HG03135 (cell line): Measurements from ENCODE around the gene ARHGEF17.
"Not testable (repeated sequence)": the region's sequence is repeated elsewhere in the genome, so short reads cannot be mapped to it uniquely, and the experiment has no call there.

Experiments used
- ATAC-seq: cut with Tn5 transposase; IDR thresholded peaks from one replicate; pipeline ENCODE4 v1.9.1; 2021; ENCODE audit warnings: mild to moderate bottlenecking, moderate library complexity; ENCODE audit not compliant: unreplicated experiment

The ARHGEF17 gene, protein sequence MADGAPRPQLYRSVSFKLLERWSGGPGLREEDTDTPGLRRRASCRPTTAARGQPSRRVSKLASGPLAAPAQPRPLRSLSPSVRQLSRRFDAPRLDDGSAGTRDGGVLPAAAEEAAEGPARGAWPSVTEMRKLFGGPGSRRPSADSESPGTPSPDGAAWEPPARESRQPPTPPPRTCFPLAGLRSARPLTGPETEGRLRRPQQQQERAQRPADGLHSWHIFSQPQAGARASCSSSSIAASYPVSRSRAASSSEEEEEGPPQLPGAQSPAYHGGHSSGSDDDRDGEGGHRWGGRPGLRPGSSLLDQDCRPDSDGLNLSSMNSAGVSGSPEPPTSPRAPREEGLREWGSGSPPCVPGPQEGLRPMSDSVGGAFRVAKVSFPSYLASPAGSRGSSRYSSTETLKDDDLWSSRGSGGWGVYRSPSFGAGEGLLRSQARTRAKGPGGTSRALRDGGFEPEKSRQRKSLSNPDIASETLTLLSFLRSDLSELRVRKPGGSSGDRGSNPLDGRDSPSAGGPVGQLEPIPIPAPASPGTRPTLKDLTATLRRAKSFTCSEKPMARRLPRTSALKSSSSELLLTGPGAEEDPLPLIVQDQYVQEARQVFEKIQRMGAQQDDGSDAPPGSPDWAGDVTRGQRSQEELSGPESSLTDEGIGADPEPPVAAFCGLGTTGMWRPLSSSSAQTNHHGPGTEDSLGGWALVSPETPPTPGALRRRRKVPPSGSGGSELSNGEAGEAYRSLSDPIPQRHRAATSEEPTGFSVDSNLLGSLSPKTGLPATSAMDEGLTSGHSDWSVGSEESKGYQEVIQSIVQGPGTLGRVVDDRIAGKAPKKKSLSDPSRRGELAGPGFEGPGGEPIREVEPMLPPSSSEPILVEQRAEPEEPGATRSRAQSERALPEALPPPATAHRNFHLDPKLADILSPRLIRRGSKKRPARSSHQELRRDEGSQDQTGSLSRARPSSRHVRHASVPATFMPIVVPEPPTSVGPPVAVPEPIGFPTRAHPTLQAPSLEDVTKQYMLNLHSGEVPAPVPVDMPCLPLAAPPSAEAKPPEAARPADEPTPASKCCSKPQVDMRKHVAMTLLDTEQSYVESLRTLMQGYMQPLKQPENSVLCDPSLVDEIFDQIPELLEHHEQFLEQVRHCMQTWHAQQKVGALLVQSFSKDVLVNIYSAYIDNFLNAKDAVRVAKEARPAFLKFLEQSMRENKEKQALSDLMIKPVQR (N-terminal part only)

DNA sequence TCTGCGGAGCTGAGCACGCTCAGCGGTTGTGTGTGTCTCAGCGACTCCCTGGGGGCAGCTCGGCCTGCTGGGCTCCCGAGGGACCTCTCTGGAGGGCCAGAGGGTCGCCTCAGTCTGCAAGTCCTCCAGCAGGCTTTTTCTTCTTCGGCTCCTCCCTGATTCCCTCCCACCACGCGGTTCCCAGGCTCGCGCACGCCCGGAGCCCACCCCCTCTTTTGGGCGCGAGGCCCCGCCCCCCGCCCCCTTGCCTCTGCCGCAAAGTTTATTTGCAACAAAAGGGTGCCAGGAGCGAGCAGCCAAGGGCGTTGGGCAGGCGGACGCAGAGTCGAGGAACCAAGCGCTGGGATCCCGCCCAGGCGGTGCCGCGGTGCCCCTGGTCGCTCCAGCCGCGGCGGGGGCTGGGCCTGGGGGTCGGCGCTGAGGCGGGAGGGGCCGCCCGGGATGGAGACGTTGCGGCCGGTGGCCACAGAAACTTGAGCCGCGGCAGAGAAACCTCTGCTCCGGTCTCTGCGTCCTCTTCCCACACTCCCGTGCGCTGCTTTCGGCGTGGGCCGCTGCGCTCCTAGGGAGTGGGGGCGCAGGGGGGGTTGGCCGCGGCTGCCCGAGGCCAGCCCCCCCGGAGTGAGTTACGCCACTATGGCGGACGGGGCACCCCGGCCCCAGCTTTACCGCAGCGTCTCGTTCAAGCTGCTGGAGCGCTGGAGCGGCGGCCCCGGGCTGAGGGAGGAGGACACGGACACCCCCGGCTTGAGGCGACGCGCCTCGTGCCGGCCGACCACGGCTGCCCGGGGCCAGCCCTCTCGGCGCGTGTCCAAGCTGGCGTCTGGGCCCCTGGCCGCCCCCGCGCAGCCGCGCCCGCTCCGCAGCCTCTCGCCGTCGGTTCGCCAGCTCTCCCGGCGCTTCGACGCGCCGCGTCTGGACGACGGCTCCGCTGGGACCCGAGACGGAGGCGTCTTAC lies at the start of gene ARHGEF17:
Gene ARHGEF17, plus strand, starts transcription at position 274 of the 958 bp plus-strand sequence. Its CDS starts 363 bp downstream, at position 637.
- peak; percentile 21 for ATAC-seq

DNA sequence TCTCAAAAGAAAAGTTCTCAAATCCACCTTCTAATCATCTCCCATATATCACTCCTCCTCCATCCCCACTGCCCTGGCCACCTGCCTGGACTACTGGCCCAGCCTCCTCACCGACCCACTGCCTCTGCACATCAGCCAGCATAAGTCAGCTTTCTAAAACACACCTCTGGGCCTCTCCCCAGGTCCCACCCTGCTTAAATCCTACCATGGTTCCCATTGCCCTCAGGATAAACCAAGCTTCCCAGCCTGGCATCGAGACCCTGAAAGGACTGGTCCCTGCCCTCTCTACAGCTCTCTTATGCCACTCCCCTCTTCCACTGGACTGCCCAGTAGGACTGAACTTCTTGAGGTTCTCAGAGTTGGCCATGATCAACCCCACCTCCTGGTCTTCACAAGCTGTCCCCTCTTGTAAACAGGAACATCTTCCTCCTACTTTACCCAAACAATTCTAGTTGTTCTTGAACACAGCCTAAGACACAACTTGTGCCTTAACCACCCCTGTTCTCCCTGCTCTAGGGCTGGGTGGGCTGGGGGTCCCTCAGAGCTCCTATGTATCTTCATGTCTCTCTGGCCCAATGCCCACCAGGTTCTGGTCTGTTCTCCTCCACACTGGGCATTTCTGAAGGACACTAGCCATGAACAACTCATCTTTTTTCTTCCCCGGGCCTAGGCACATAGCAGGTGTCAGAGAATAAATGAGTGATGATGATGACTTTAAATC lies 48.5 kb upstream of the ARHGEF17 start:
- no peak for ATAC-seq

DNA sequence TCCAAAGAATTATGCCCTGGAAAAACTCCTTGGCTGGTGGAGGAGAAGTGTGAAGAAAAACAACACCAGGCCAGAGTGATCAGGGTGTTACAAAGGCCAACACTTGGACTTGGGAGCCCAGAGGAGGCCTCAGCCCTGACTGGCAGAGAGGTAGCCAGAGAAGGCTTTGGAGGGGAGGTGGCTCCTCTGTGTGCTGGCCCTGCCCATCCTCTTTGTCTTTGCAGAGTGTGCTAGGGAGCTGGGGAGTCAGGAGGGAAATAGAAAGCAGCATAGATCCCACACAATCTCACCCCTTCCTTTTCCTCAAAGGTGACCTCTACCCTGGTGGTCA lies 48.0 kb upstream of the ARHGEF17 start:
- no peak for ATAC-seq

- ATAC-seq = no peak
These were observed 45.1 kb upstream of the ARHGEF17 start for GRCh38 chr11:73262851-73263495.

GRCh38 chr11:73263640-73264039 lies 44.4 kb upstream of the ARHGEF17 start:
- no peak for ATAC-seq

GRCh38 chr11:73265278-73265810 lies 42.7 kb upstream of the ARHGEF17 start:
- ATAC-seq = no peak

DNA sequence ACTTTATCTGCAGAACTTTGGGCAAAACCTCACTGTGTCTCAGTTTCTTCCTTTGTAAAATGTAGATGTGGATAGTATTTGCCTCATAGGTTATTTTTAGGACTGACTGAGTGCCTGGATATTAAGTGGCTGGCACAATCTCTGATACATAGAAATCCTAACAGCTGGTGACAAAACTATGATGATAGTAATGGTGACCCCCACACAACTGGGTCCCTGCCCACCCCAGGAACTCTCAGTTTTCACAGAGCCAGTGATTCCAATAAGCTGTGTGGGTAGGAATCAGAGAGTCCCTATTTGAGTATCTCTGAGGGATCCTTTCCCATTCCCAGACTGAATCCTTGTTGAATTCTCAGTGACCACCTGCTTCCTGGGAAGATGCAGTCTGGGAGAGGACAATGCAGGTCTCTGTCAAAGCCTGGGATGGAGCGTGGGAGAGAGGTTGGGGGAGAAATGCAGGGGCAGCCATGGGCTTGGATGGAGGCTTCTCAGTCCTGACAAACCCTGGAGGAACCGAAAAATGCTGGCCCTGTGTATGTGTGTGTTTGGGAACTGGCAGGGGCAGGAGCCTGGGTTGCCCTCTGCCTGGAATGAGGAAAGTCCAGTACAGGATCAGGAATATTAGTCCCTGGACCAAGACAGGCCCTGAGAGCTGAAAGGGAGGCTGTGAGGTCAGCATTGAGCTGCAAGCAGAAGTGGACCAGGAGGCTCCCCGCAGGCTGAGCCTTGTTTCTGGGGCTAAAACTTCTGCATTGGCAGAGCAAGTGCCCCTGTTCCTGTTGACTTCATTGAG lies 42.0 kb upstream of the ARHGEF17 start:
- ATAC-seq = no peak

GRCh38 chr11:73266646-73267020 lies 41.4 kb upstream of the ARHGEF17 start:
- ATAC-seq = no peak

DNA sequence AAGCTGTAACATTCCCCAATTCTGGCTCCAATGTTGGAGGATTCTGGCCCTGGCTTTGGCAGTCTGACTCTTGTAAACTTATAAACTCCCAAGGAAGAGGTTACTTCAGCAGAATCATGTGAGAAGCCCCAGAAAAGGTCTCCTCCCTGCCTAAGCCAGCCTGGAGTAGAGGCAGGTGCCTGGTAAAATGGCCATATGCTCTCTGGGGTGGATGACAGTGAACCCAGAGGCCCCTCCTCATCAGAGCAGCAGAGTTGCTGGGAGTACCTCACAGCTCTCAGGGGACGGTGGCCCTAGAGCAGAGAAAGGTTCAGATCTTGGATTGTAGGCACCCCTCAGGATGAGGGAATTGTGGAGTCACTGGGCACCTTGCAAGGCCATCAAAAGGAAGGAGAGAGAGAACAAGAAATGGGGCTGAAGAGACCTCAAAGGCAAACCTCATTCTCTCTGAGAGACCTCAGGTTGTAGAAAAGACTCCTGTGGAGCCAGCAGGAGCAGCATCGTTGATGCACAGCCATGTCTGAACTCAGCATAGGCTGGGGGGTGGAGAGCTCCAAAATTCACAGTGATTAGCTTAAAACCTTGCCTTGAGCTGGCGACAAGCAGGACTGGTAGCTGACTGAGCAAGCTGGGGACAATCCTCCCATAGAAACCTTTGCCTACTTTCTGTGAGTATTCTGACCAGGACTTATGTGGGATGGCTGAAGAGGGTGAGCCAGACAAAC lies 40.8 kb upstream of the ARHGEF17 start:
- no peak for ATAC-seq

- ATAC-seq = no peak
These were observed 40.1 kb upstream of the ARHGEF17 start for GRCh38 chr11:73267906-73268540.

GRCh38 chr11:73268671-73269271 lies 39.3 kb upstream of the ARHGEF17 start:
- ATAC-seq = no peak

GRCh38 chr11:73269459-73270015 lies 38.5 kb upstream of the ARHGEF17 start:
- ATAC-seq = no peak

- no peak for ATAC-seq
These were observed 37.8 kb upstream of the ARHGEF17 start for GRCh38 chr11:73270016-73270854.

DNA sequence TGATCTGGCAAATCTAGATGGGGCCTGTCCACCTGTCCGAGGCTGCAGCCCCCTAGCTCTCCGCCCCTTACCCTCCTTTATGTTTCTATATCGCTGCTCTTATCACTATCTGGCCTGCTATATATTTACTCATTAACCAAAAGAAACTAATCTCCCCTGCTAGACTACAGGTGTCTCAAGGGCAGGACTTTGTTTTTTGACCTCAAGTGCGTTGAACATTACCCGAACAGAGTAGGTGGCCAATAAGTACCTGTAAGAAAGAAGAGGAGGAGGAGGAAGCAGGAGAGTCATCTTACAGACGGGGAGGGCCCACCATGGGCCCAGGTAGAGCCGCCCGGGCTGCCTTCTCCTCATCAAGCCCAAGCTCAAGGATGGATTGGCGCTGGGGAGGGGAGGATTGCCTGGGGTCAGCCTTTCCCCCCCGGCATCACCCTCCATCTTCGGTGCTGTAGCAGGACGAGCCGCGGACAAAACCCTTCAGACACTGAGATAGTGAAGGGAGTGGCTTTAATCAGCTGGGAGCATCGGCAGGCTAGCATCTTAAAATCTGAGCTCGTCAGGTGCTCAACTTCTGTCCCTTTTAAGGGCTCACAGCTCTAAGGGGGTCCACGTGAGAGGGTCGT lies 37.1 kb upstream of the ARHGEF17 start:
- no peak for ATAC-seq

- ATAC-seq = not testable (repeated sequence)
These were observed 36.6 kb upstream of the ARHGEF17 start for GRCh38 chr11:73271478-73271865.
